HepG2 (cell line): ENCODE results near the gene SFI1. TPM values are rescaled to one million over a fixed set of nuclear protein-coding genes. Genes with fewer than 3 reads are reported as not detected.
A peak's percentile ranks its signal among the peaks of the same experiment; 100 is the strongest.

Experiments
- ATAC-seq: fragments of 200-7000 bp; cut with Tn5 transposase; 3 replicates; pipeline ENCODE4 v1.9.1; 2020; ENCODE audit warnings: mild to moderate bottlenecking, moderate library complexity
- BruUV-seq: library from RNA; stranded (reverse); fragments of 400-500 nt; replicated peaks from 2 replicates; lab custom pipeline; 2021; lab: Mats Ljungman, UMichigan
- CTCF ChIA-PET: fragments of 300-600 bp; formaldehyde crosslinking; extraction: SDS; loops from one replicate; lab custom pipeline; 2021; ENCODE audit warnings: low total read pairs, inconsistent platforms, low intra/inter-chr PET ratio; lab: Yijun Ruan, JAX
- POLR2A ChIA-PET: fragments of 350-600 bp; sonication (Branson Sonifier 250); formaldehyde crosslinking; loops from one replicate; lab custom pipeline; 2020; ENCODE audit warnings: antibody characterized with exemption, inconsistent platforms; lab: Yijun Ruan, JAX
- DNase-seq: peaks from one replicate; pipeline ENCODE4 v3.0.0-alpha.2; 2015; ENCODE audit warnings: low spot score
- FAIRE-seq: peaks from 3 replicates; lab custom pipeline; 2011; peaks lifted over from hg19 to GRCh38; lab: Jason Lieb, UNC
- H2AFZ ChIP-seq: one replicate; pipeline ENCODE4 v1.6.1; 2011; ENCODE audit warnings: low read length, inconsistent platforms
- H3K27ac ChIP-seq: fragments of 300-600 bp; 3 replicates; pipeline ENCODE4 v1.8.0; 2011; ENCODE audit warnings: mixed run types, mild to moderate bottlenecking, mixed read lengths, low read length, inconsistent platforms; ENCODE audit not compliant: insufficient read depth; ENCODE audit errors: extremely low read length
- H3K27me3 ChIP-seq, 2 experiments: fragments of 200-600 bp in 1 of 2; 2 replicates in 1 of 2; 3 replicates in 1 of 2; pipeline versions ENCODE4 v1.6.0 to v1.8.0; 2011; ENCODE audit warnings: low read length in 2 of 2, mild to moderate bottlenecking in 2 of 2, moderate library complexity in 2 of 2, inconsistent platforms in 1 of 2; ENCODE audit not compliant: insufficient read depth in 2 of 2, control insufficient read depth in 1 of 2
- H3K36me3 ChIP-seq, 2 experiments: fragments of 200-600 bp in 1 of 2; replicated peaks in 1 of 2; 2 replicates in 1 of 2; 3 replicates in 1 of 2; pipeline versions ENCODE4 v1.5.1 to v1.8.0; 2011; ENCODE audit warnings: low read length in 2 of 2, inconsistent platforms in 1 of 2; ENCODE audit not compliant: insufficient read depth in 2 of 2, control insufficient read depth in 1 of 2
- H3K4me1 ChIP-seq: 2 replicates; pipeline ENCODE4 v1.5.1; 2012; ENCODE audit warnings: low read length, inconsistent platforms; ENCODE audit not compliant: insufficient read depth
- H3K4me2 ChIP-seq: 2 replicates; pipeline ENCODE4 v1.6.0; 2011; ENCODE audit warnings: low read depth, low read length, inconsistent platforms
- H3K4me3 ChIP-seq, 3 experiments: fragments of 200-600 bp in 1 of 3; sonication (generic), shearing (Covaris generic) in 1 of 3; replicated peaks in 1 of 3; 2 replicates each; pipeline ENCODE4 v1.5.1; 2011 to 2016; ENCODE audit warnings: low read length in 3 of 3, inconsistent platforms in 2 of 3, low read depth in 2 of 3, mild to moderate bottlenecking in 2 of 3, control low read depth in 1 of 3, mixed read lengths in 1 of 3; ENCODE audit not compliant: insufficient read depth in 1 of 3
- H3K79me2 ChIP-seq: one replicate; pipeline ENCODE4 v1.6.1; 2011; ENCODE audit warnings: low read length, inconsistent platforms; ENCODE audit not compliant: insufficient read depth
- H3K9ac ChIP-seq: 2 replicates; pipeline ENCODE4 v1.6.0; 2011; ENCODE audit warnings: mild to moderate bottlenecking, low read depth, low read length, inconsistent platforms; ENCODE audit not compliant: insufficient read depth
- H3K9me3 ChIP-seq: 2 replicates; pipeline ENCODE4 v1.5.1; 2012; ENCODE audit warnings: mild to moderate bottlenecking, low read length
- H4K20me1 ChIP-seq: 2 replicates; pipeline ENCODE4 v1.6.0; 2011; ENCODE audit warnings: inconsistent platforms, mild to moderate bottlenecking, low read length, moderate library complexity; ENCODE audit not compliant: insufficient read depth
- BATF2 ChIP-seq: sonication (generic); formaldehyde crosslinking; IDR thresholded peaks from 2 replicates; pipeline ENCODE4 v1.8.0; 2022; ENCODE audit warnings: mild to moderate bottlenecking, missing genetic modification reagents, moderate library complexity
- EP300 ChIP-seq, 3 experiments: sonication (generic) in 1 of 3; formaldehyde crosslinking in 1 of 3; IDR thresholded peaks; 2 replicates each; pipeline versions ENCODE4 v1.5.1 to v1.6.1; 2011 to 2020; ENCODE audit warnings: low read depth in 2 of 3, low read length in 2 of 3, borderline replicate concordance in 1 of 3, improper control_type of control experiment in 1 of 3, mild to moderate bottlenecking in 1 of 3, missing genetic modification reagents in 1 of 3, moderate library complexity in 1 of 3
- KMT2A ChIP-seq: sonication (generic); formaldehyde crosslinking; IDR thresholded peaks from 2 replicates; pipeline ENCODE4 v1.4.0; 2020; ENCODE audit warnings: missing genetic modification reagents
- NFAT5 ChIP-seq: sonication (generic); formaldehyde crosslinking; IDR thresholded peaks from 2 replicates; pipeline ENCODE4 v1.4.0; 2020; ENCODE audit warnings: missing genetic modification reagents
- RARA ChIP-seq: IDR thresholded peaks from 2 replicates; pipeline ENCODE4 v1.6.1; 2016; ENCODE audit warnings: missing genetic modification reagents, missing compliant biosample characterization
- RXRB ChIP-seq: IDR thresholded peaks from 2 replicates; pipeline ENCODE4 v1.6.1; 2016; ENCODE audit warnings: borderline replicate concordance, missing genetic modification reagents, missing compliant biosample characterization
- SMAD3 ChIP-seq: sonication (generic); formaldehyde crosslinking; IDR thresholded peaks from 2 replicates; pipeline ENCODE4 v1.4.0; 2020; ENCODE audit warnings: missing genetic modification reagents
- SOX6 ChIP-seq, 2 experiments: fragments of 450-650 bp in 1 of 2; sonication (generic) in 1 of 2; formaldehyde crosslinking in 1 of 2; IDR thresholded peaks; 2 replicates each; pipeline versions ENCODE4 v1.4.0 to v1.6.1; 2017 to 2020; ENCODE audit warnings: antibody characterized with exemption in 1 of 2, mild to moderate bottlenecking in 1 of 2, missing genetic modification reagents in 1 of 2
- TBX3 ChIP-seq: fragments of 450-650 bp; IDR thresholded peaks from 2 replicates; pipeline ENCODE4 v1.6.1; 2017; ENCODE audit warnings: antibody characterized with exemption, mild to moderate bottlenecking, inconsistent platforms, borderline replicate concordance
- ZNF33B ChIP-seq: sonication (generic); formaldehyde crosslinking; IDR thresholded peaks from 2 replicates; pipeline ENCODE4 v1.5.1; 2020; ENCODE audit warnings: mild to moderate bottlenecking, missing genetic modification reagents
- WGBS: methylation state at CpG from one replicate; pipeline ENCODE4 v1.1.6; 2017; ENCODE audit warnings: low lambda C conversion rate; 5-methylcytosine and 5-hydroxymethylcytosine counted together
- in situ Hi-C: cut with HindIII; loops from 2 replicates; pipeline ENCODE4 v1.10.0; 2017; ENCODE audit warnings: low pct_unique_long_range_greater_than_20kb; ENCODE audit not compliant: extremely low pct_ligation_motif_present
- intact Hi-C: fragments of 100-400 bp; cut with micrococcal nuclease; formaldehyde crosslinking; loops from one replicate; pipeline ENCODE4 v1.10.0; 2022; ENCODE audit not compliant: unreplicated experiment
- polyA plus RNA-seq, 8 experiments: library from polyadenylated mRNA; depleted of rRNA in 3 of 8; stranded (reverse) in 7 of 8; unstranded in 1 of 8; fragments of >200 nt; fragmentation: Illumina TruSeq in 4 of 8; extraction: Trizol in 4 of 8; gene quantifications; 2 replicates each; pipeline versions ENCODE4 v1.2.1 to v1.2.3, GENCODE V29; 2011 to 2016; ENCODE audit warnings: low read depth in 4 of 8, missing spikeins in 1 of 8, mixed read lengths in 1 of 8; ENCODE audit not compliant: insufficient read depth in 1 of 8
- total RNA-seq, 5 experiments: library from RNA; depleted of rRNA; stranded (reverse); fragments of >200 nt; fragmentation: Illumina TruSeq; extraction: Trizol; gene quantifications; 2 replicates each; pipeline ENCODE4 v1.2.3, GENCODE V29; 2016; ENCODE audit warnings: low read depth in 1 of 5

Gene SFI1
- total and polyA plus RNA-seq, 2 of the 13 experiments (the other 11 are each of a cell fraction or from before 2014, with no cell fraction given) = 20.5 to 40.1 TPM

GRCh38 chr22:31584804-31585160 lies 88.4 kb downstream of the SFI1 start:
- in situ Hi-C loops = no loop called here
- 93% methylated on average over 5 of the region's 5 CpGs for WGBS
- H3K36me3 ChIP-seq = no peaks in the 10 kb centered on the region
- no peak overlapping the region for H3K4me2 ChIP-seq
- BruUV-seq = no TSS peak
- H4K20me1 ChIP-seq = no peaks in the 10 kb centered on the region
- peaks cover 97% of the 10 kb centered on the region for H3K4me1 ChIP-seq
- H3K9ac ChIP-seq = no peak overlapping the region
- H2AFZ ChIP-seq = no peak overlapping the region
- H3K27ac ChIP-seq = peak overlapping the region; percentile 83
- TF ChIP-seq TBX3 (no peak), ZNF33B (no peak), BATF2 (CRISPR knock-in tag) (no peak)
- H3K27me3 ChIP-seq = no peaks in the 10 kb centered on the region
- POLR2A ChIA-PET = no interaction called here
- FAIRE-seq (no peak), DNase-seq (no peak), ATAC-seq (no peak)
- H3K79me2 ChIP-seq = no peaks in the 10 kb centered on the region
- 0 out of 2 replicates have a peak, but pooled peaks cover 5% of the 10 kb centered on the region for H3K9me3 ChIP-seq
- CTCF ChIA-PET = no interaction called here
- no peak overlapping the region for H3K4me3 ChIP-seq
- intact Hi-C loops = no loop called here

GRCh38 chr22:31585161-31585859 lies 89.0 kb downstream of the SFI1 start:
- POLR2A ChIA-PET = no interaction called here
- intact Hi-C loops = no loop called here
- Histone ChIP-seq H3K4me2 (peak overlapping the region; percentile 60), H3K4me3 (no peak overlapping the region), H3K79me2 (no peaks in the 10 kb centered on the region), H3K4me1 (peaks cover 92% of the 10 kb centered on the region), H3K27me3 (no peaks in the 10 kb centered on the region), H3K9me3 (0 out of 2 replicates have a peak, but pooled peaks cover 5% of the 10 kb centered on the region), H3K27ac (peak overlapping the region; percentile 83), H3K9ac (no peak overlapping the region), H4K20me1 (no peaks in the 10 kb centered on the region), H2AFZ (no peak overlapping the region), H3K36me3 (no peaks in the 10 kb centered on the region)
- no TSS peak for BruUV-seq
- ATAC-seq = peak; percentile 9; the same call in 1 of the 3 replicates
- in situ Hi-C loops = no loop called here
- CTCF ChIA-PET = no interaction called here
- WGBS = 53% methylated on average over 3 of the region's 3 CpGs
- FAIRE-seq = no peak
- DNase-seq = peak; percentile 61
- TF ChIP-seq NFAT5 (CRISPR knock-in tag) (no peak), EP300 (IDR thresholded peaks at IDR 0.05; ENCODE audit: low read depth in 2 of 2, low read length in 2 of 2) (0 out of 4 replicates have a peak, but pooled peaks of 1 of the 2 experiments have one; percentile 12), EP300 (CRISPR knock-in tag; IDR thresholded peaks at IDR 0.05; ENCODE audit: borderline replicate concordance) (no peak), RARA (CRISPR knock-in tag) (peak; percentile 69), KMT2A (CRISPR knock-in tag) (0 out of 2 replicates have a peak, but pooled peaks have one; percentile 4), RXRB (CRISPR knock-in tag) (peak; percentile 50; the same call in 1 of the 2 replicates), SMAD3 (CRISPR knock-in tag) (no peak), SOX6 (IDR thresholded peaks at IDR 0.05) (no peak), SOX6 (CRISPR knock-in tag; IDR thresholded peaks at IDR 0.05) (peak; percentile 29; the same call in 1 of the 2 replicates)
